Stimulated activated CD4-positive, alpha-beta T cell treated with anti-CD3 and anti-CD28 coated beads, Interleukin-2, amount 100 ng/mL, for 48 hours (primary cell): ENCODE results near the gene WDR55.
"Not testable (repeated sequence)": the region's sequence is repeated elsewhere in the genome, so short reads cannot be mapped to it uniquely, and the experiment has no call there.

Experiments
- DNase-seq, 2 donors: peaks; one replicate each; pipeline ENCODE4 v3.0.0-alpha.2; 2020

WDR55 gene

GRCh38 chr5:140664359-140665119 lies at the start of gene WDR55:
Gene WDR55, plus strand, starts transcription at chr5:140664904. Its CDS starts 9 bp downstream, at chr5:140664913.
- DNase-seq = peak; percentile 93 to 94

GRCh38 chr5:140622301-140622700 lies 42.4 kb upstream of the WDR55 start:
- DNase-seq = no peak

GRCh38 chr5:140623061-140623460 lies 41.6 kb upstream of the WDR55 start:
- not testable (repeated sequence) for DNase-seq

DNA sequence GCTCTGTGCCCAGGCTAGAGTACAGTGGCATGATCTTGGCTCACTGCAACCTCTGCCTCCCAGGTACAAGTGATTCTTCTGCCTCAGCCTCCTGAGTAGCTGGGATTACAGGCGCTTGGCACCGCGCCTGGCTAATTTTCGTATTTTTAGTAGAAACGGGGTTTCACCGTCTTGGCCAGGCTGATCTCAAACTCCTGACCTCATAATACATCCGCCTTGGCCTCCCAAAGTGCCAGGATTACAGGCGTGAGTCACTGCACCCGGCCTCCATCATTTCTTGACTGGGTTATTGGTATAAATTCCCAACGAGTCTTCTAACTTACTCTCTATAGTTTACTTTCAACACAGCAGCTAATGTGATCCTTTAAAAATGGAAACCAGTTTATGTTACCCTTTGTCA lies 39.8 kb upstream of the WDR55 start:
- DNase-seq = not testable (repeated sequence)

DNA sequence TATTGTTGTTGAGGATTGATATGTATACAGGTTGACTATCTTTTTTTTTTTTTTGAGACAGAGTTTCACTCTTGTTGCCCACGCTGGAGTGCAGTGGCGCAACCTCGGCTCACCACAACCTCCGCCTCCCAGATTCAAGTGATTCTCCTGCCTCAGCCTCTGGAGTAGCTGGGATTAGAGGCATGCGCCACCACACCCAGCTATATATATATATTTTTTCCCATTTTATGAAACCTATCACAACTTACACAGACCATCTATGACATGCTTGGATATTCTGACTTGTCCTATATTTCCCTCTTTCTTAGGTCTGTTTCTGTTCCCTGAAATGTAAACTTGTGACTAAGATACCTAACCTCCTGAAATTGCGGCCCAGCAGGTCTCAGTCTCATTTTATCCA lies 36.7 kb upstream of the WDR55 start:
- DNase-seq = no peak

GRCh38 chr5:140628711-140629110 lies 36.0 kb upstream of the WDR55 start:
- DNase-seq = no peak

- no peak for DNase-seq
Observed at GRCh38 chr5:140630292-140631035, 34.2 kb upstream of the WDR55 start.

DNA sequence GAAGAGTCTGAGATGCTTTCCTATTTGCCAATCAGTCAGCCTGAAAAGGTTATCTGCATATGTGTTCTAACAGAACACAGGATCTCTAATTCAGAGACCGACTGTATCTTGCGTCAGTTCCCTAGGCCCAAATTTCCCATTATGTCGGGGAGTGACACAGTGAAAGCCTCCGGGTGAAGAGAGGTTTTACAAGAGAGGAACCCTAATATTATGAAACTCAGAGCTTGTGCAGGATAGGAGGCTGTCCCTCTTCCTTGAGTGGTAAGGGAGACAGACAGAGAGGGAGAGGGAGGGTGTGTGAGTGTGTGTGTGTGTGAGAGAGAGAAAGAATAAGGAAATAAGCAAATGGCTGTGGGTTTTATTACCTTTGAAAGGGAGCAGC lies 33.7 kb upstream of the WDR55 start:
- no peak for DNase-seq

- peak in 1 of 2 donors; percentile 26 for DNase-seq
Observed at GRCh38 chr5:140631831-140632365, 32.8 kb upstream of the WDR55 start.

- peak; percentile 32 to 35 for DNase-seq
Observed at GRCh38 chr5:140632366-140633020, 32.2 kb upstream of the WDR55 start.

GRCh38 chr5:140633021-140633471 lies 31.7 kb upstream of the WDR55 start, which contains the start of gene CD14:
Gene CD14, minus strand, starts transcription at chr5:140633175. Its CDS starts 104 bp downstream, at chr5:140633071.
- DNase-seq = peak in 1 of 2 donors; percentile 5

GRCh38 chr5:140633501-140633900 lies 31.2 kb upstream of the WDR55 start:
- no peak for DNase-seq

GRCh38 chr5:140634103-140634502 lies 30.6 kb upstream of the WDR55 start:
- DNase-seq = no peak

- no peak for DNase-seq
Observed at GRCh38 chr5:140635291-140636257, 29.1 kb upstream of the WDR55 start.

DNA sequence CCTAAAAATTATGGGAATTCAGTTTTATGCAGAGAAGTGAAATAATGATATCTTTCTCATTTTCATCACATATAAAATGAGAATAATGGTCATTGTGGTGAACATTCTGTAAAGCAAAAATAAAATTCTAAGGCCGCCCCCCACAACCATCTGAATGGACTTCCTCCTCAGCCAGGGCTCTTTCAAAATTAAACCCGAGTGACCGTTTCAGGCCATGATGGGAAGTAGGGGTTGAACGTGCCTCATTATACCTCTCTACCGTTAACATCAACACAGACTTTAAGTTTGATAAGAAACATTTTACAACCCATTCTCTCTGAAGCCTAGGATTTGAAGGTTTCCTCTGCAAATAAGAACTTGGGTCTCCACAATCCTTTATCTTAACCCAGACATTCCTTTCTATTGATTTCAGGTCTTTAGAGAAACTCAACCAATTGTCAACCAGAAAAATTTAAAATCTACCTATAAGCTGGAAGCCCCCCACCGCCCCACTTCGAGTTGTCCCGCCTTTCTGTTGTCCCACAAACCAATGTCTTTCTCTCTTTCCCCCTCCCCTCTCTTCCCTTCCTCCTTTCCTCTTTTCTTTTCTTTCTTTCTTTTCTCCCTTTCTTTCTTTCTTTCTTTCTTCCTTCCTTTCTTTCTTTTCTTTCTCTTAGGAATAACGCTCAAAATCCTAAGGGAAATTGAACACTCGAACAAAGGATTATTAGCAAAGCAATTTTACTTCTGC lies 27.2 kb upstream of the WDR55 start:
- DNase-seq = no peak

DNA sequence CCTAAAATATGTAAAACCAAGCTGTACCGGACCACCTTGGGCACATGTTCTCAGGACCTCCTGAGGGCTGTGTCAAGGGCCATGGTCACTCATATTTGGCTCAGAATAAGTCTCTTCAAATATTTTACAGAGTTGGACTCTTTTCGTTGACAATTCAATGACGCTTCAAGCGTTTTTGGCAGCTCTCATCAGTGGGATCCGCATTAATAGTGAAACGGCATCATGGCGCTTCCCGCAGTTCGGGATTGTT lies 25.9 kb upstream of the WDR55 start:
- not testable (repeated sequence) for DNase-seq

- DNase-seq = peak; percentile 97 to 98
Observed at GRCh38 chr5:140639148-140639981, 25.3 kb upstream of the WDR55 start, which contains the start of gene TMCO6. Gene TMCO6, plus strand, starts transcription at chr5:140639451. Its CDS starts 77 bp downstream, at chr5:140639528.

DNA sequence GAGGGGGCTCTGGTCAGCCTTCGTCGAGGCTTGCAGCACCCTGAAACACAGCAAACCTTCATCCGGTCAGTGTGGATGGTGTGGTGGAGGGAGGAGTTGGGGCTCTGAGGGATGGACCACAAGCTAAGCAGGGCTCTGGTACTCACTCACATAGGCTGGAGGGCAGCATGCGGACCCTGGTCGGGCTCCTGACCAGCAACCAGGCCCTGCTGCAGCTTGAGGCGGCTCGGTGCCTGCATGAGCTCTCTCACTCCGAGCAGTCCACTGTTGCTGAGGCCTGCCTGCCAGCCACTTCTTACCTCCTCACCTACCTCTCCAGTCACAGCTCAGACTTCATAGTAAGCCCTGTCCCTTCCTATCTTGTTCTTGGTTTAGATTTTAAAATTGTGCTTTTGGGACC lies 23.0 kb upstream of the WDR55 start:
- no peak for DNase-seq

DNA sequence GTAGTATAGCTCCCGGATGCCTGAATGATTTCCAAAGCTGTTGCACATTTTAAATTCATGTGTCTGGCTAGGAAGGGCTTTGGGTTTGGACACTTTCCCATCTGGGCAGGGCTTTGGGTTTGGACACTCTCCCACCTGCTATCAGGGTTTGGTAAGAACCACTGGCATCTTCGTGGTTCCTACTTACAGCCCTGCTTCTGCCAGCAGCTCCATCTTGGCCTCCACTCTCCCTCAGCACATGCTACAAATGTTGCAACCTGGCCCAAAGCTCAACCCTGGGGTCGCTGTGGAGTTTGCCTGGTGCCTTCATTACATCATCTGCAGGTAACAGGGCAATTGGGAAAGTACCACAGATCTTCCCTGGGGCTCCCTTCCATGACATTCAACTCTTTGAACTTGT lies 22.0 kb upstream of the WDR55 start:
- DNase-seq = no peak

GRCh38 chr5:140647042-140647419 lies 17.7 kb upstream of the WDR55 start:
- no peak for DNase-seq

GRCh38 chr5:140658870-140659269 lies 5.8 kb upstream of the WDR55 start:
- no peak for DNase-seq
